Glomerular endothelial cell (primary cell): ENCODE measurements around the gene SNRPB. TPM values are rescaled to one million over a fixed set of nuclear protein-coding genes. Genes with fewer than 3 reads are reported as not detected.

ENCODE experiments used
- DNase-seq: peaks from one replicate; pipeline ENCODE4 v3.0.0-alpha.2; 2011; ENCODE audit warnings: low read depth, low spot score; ENCODE audit errors: extremely low read depth
- total RNA-seq: library from RNA; depleted of rRNA; stranded (reverse); fragments of >200 nt; gene quantifications from 2 replicates; pipeline ENCODE4 v1.2.3, GENCODE V29; 2015

Gene SNRPB
- total RNA-seq, 1 donor from 2014 or later = 358 TPM

- DNase-seq = no peak
These were observed 40.1 kb downstream of the SNRPB start for GRCh38 chr20:2430538-2430937.

GRCh38 chr20:2429051-2429450, 41.5 kb downstream of the SNRPB start:
- DNase-seq = no peak

- no peak for DNase-seq
These were observed 49.3 kb downstream of the SNRPB start for GRCh38 chr20:2421247-2421646.

- no peak for DNase-seq
These were observed 50.1 kb downstream of the SNRPB start for GRCh38 chr20:2420510-2420909.

- DNase-seq = no peak
These were observed 52.2 kb downstream of the SNRPB start for GRCh38 chr20:2418388-2418787.

- no peak for DNase-seq
These were observed 53.4 kb downstream of the SNRPB start for GRCh38 chr20:2417213-2417541.

GRCh38 chr20:2416541-2417212, 53.9 kb downstream of the SNRPB start:
- no peak for DNase-seq

Other genes starting within 250 kb of the SNRPB start
- 3.5 TPM in 1 of 2 replicates, not detected in the other for gene TGM3, start 174.8 kb downstream of the SNRPB start, total RNA-seq
- not detected in 2 replicates for gene TGM6, start 89.9 kb downstream of the SNRPB start, total RNA-seq
- gene ZNF343, start 38.1 kb upstream of the SNRPB start, total RNA-seq = 5.5 and 12.0 TPM in 2 replicates
- gene TMC2, start 65.8 kb upstream of the SNRPB start, total RNA-seq = not detected in 2 replicates
- 122 and 123 TPM in 2 replicates for gene NOP56, start 181.8 kb upstream of the SNRPB start, total RNA-seq
- gene IDH3B, start 193.4 kb upstream of the SNRPB start, total RNA-seq = 81.7 and 111 TPM in 2 replicates
- 2.3 and 4.1 TPM in 2 replicates for gene EBF4, start 222.0 kb upstream of the SNRPB start, total RNA-seq